Brain microvascular endothelial cell (primary cell): Measurements from ENCODE around the gene PTMS.
A peak's percentile ranks its signal among the peaks of the same experiment; 100 is the strongest.

Experiments
- DNase-seq: peaks from one replicate; pipeline ENCODE4 v3.0.0-alpha.2; 2020
- H3K27ac ChIP-seq: fragments of 250-450 bp; sonication (Bioruptor Pico); 2 replicates; pipeline ENCODE4 v1.5.1; 2020; ENCODE audit warnings: mild to moderate bottlenecking, moderate library complexity
- H3K27me3 ChIP-seq: fragments of 250-450 bp; sonication (Bioruptor Pico); replicated peaks from 2 replicates; pipeline ENCODE4 v1.5.1; 2020; ENCODE audit warnings: mild to moderate bottlenecking
- H3K36me3 ChIP-seq: fragments of 250-450 bp; sonication (Bioruptor Pico); replicated peaks from 2 replicates; pipeline ENCODE4 v1.5.1; 2020; ENCODE audit warnings: mild to moderate bottlenecking
- H3K4me3 ChIP-seq: 2 replicates; pipeline ENCODE4 v1.5.1; 2011; ENCODE audit warnings: low read depth, mild to moderate bottlenecking, control low read depth, low read length, moderate library complexity
- in situ Hi-C: cut with HindIII; loops from 2 replicates; pipeline ENCODE4 v1.10.0; 2017; ENCODE audit warnings: low sequenced_read_pairs, low pct_ligation_motif_present
- TF ChIP-seq, protein P1 (sequence below): IDR thresholded peaks from 2 replicates; pipeline ENCODE4 v1.5.1; 2011; ENCODE audit warnings: low read depth, mild to moderate bottlenecking, moderate library complexity, low read length, control low read depth, inconsistent platforms; ENCODE audit errors: missing control alignments

The PTMS gene

DNA sequence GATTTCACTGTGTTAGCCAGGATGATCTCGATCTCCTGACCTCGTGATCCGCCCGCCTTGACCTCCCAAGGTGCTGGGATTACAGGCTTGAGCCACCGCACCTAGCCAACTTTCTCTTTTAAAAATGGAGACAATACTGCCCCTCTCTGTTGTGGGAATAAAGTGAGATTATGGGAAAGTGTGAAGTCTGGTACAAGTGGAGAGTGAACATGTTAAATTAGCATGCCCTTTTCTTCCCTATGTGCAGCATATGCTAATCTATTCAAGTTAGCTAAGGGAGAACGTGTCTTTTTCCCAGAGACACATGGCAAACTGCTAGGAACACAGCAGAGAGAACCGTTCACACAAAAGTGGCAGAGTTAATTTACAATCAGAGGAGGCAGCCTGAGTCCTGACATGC is 40.8 kb upstream of the PTMS start:
- DNase-seq = no peak
- TF ChIP-seq, protein P1, sequence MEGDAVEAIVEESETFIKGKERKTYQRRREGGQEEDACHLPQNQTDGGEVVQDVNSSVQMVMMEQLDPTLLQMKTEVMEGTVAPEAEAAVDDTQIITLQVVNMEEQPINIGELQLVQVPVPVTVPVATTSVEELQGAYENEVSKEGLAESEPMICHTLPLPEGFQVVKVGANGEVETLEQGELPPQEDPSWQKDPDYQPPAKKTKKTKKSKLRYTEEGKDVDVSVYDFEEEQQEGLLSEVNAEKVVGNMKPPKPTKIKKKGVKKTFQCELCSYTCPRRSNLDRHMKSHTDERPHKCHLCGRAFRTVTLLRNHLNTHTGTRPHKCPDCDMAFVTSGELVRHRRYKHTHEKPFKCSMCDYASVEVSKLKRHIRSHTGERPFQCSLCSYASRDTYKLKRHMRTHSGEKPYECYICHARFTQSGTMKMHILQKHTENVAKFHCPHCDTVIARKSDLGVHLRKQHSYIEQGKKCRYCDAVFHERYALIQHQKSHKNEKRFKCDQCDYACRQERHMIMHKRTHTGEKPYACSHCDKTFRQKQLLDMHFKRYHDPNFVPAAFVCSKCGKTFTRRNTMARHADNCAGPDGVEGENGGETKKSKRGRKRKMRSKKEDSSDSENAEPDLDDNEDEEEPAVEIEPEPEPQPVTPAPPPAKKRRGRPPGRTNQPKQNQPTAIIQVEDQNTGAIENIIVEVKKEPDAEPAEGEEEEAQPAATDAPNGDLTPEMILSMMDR = no peak
- Histone ChIP-seq H3K36me3 (peaks cover 30% of the 10 kb centered on the region), H3K27ac (no peak overlapping the region), H3K4me3 (no peak overlapping the region), H3K27me3 (no peaks in the 10 kb centered on the region)
- in situ Hi-C loops = no loop called here

DNA sequence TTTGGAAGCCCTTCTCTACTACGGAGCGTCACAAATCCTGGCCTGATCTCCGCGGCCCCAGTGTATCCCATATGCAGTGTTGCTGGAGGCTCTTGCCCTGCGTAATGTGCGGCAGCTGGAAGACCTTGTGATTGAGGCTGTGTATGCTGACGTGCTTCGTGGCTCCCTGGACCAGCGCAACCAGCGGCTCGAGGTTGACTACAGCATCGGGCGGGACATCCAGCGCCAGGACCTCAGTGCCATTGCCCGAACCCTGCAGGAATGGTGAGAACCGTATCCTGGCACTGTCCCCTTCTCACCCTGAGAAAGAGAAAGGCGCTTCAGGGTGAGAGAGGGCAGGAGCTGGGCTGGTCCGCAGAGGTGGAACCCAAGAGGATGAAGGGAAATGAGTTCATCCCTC is 37.0 kb upstream of the PTMS start:
- Histone ChIP-seq H3K27me3 (no peaks in the 10 kb centered on the region), H3K27ac (no peak overlapping the region), H3K36me3 (peaks cover 44% of the 10 kb centered on the region), H3K4me3 (no peak overlapping the region)
- in situ Hi-C loops = no loop called here
- DNase-seq = no peak
- TF ChIP-seq, protein P1 = no peak

DNA sequence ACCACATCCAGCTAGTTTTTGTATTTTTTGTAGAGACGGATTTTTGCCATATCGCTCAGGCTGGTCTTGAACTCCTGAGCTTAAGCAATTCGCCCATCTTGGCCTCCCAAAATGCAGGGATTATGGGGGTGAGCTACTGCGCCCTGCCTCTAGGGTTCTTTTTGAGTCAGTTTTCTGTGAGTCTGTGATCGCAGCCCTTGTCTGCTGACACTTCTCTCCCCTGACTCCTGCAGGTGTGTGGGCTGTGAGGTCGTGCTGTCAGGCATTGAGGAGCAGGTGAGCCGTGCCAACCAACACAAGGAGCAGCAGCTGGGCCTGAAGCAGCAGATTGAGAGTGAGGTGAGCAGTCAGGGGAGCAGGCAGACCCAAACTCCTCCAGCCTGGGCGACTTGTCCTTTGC is 36.0 kb upstream of the PTMS start:
- DNase-seq = no peak
- in situ Hi-C loops = no loop called here
- Histone ChIP-seq H3K4me3 (no peak overlapping the region), H3K27me3 (no peaks in the 10 kb centered on the region), H3K27ac (no peak overlapping the region), H3K36me3 (peaks cover 44% of the 10 kb centered on the region)
- TF ChIP-seq, protein P1 = peak; percentile 11

DNA sequence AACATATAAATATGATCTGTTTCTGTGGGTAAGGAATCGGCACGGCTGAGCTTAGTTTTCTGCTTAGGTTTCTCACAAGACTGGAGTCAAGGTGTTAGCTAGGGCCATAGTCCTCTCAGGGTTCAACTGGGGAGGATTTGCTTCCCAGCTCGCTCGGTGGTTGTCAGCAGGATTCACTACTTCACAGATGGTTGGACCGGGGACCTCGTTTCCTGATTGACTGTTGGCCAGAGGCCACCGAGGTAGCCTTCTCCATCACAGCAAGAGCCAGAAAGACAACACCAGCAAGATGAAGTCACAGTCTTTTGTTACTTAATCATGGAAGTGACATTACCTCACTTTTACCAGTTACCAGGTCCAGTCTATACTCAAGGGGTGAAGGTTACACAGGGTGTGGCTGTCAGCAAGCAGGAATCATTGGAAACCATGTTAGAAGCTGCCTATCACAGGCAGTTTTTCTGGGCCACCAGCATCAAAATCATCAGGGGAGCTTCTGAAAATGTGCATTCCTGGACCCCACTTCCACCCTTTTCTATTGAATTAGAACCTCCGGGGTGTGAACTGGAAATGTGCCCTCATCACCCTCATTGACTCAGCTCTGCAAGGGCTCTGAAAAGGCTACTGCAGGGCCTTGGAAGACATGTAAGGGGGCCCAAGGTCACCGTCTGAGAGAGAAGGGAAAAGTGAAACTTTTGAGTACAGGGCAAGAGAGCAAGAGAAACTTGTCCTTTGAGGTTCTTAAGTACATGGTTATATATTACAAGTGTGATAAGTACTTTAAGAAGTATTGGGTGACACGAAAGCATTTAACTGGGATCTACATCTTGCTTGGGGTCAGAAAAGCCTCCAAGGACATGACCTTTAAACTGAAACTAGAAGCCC is 31.4 kb upstream of the PTMS start:
- Histone ChIP-seq H3K27me3 (no peaks in the 10 kb centered on the region), H3K4me3 (no peak overlapping the region), H3K36me3 (peaks cover 21% of the 10 kb centered on the region), H3K27ac (no peak overlapping the region)
- DNase-seq = no peak
- TF ChIP-seq, protein P1 = no peak
- in situ Hi-C loops = no loop called here

DNA sequence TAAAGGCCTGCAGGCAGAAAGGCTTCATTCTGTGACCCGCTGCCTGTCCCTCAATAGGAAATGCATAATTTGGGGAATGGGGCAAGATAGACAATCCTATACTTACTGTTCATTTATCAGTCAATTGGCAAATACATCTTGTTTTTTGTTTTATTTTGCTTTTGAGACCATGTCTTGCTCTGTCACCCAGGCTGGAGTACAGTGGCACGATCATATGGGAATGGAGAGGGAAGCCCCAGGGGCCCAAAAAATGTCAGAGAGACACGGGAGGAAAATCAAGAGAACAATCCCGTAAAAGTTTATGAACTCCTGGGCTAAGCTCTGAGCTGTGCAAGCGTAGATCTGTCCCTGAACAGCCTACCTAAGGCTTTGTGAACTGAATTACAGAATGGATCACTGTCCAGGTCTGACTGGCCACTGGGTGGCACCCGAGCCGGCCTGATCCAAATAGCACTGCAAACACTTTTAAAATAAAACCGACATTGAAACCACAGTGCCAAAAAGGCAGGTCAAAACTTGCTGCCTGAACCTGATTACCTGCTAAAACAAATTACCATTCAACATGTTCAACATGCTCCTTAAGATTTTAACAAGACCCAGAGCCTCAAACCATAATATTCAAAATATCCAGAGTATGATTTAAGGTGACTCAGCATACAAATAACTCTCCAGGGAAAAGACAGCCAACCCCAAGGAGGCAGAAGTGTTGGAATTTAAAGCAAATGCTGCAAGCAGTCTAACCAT is 30.5 kb upstream of the PTMS start:
- H3K4me3 ChIP-seq = no peak overlapping the region
- peak overlapping the region; percentile 64 for H3K27ac ChIP-seq
- TF ChIP-seq, protein P1 = peak; percentile 87
- H3K27me3 ChIP-seq = no peaks in the 10 kb centered on the region
- H3K36me3 ChIP-seq = peaks cover 12% of the 10 kb centered on the region
- in situ Hi-C loops = no loop called here
- DNase-seq = peak; percentile 62
